Right atrium auricular region (tissue), 2 donors: ENCODE measurements around the gene MED27. TPM values are rescaled to one million over a fixed set of nuclear protein-coding genes. Genes with fewer than 3 reads are reported as not detected.

Experiments used
- DNase-seq: peaks from one replicate; pipeline ENCODE4 v3.0.0-alpha.2; 2019; ENCODE audit warnings: low spot score
- H3K27ac ChIP-seq, 2 donors: fragments of 200-600 bp; sonication (generic); 1 replicate in 1 of 2; 2 replicates in 1 of 2; pipeline ENCODE4 v1.5.1; 2016 to 2019
- H3K27me3 ChIP-seq, 2 donors: fragments of 200-600 bp; sonication (generic); one replicate each; pipeline versions ENCODE4 v1.5.1 to v1.6.0; 2017 to 2019
- H3K36me3 ChIP-seq: fragments of 200-600 bp; sonication (generic); one replicate; pipeline ENCODE4 v1.5.1; 2016
- H3K4me1 ChIP-seq, 2 donors: fragments of 200-600 bp; sonication (generic); one replicate each; pipeline versions ENCODE4 v1.5.1 to v1.6.0; 2017 to 2019
- H3K4me3 ChIP-seq, 2 donors: fragments of 200-600 bp; sonication (generic); 1 replicate in 1 of 2; 2 replicates in 1 of 2; pipeline ENCODE4 v1.5.1; 2017 to 2019; ENCODE audit warnings: mild to moderate bottlenecking in 1 of 2, moderate library complexity in 1 of 2
- H3K9me3 ChIP-seq, 2 donors: fragments of 200-600 bp; sonication (generic); one replicate each; pipeline ENCODE4 v1.5.1; 2019
- total RNA-seq, 2 donors: library from RNA; depleted of rRNA; stranded (reverse); fragments of >200 nt; gene quantifications; one replicate each; pipeline ENCODE4 v1.1.0, GENCODE V29; 2016
- TF ChIP-seq, protein P1 (sequence below), 2 donors: fragments of 200-600 bp; sonication (generic); IDR thresholded peaks; one replicate each; pipeline ENCODE4 v1.5.1; 2019; ENCODE audit warnings: antibody characterized with exemption in 2 of 2

Gene MED27
- total RNA-seq, 2 donors from 2014 or later: 12.5 to 15.3 TPM

DNA sequence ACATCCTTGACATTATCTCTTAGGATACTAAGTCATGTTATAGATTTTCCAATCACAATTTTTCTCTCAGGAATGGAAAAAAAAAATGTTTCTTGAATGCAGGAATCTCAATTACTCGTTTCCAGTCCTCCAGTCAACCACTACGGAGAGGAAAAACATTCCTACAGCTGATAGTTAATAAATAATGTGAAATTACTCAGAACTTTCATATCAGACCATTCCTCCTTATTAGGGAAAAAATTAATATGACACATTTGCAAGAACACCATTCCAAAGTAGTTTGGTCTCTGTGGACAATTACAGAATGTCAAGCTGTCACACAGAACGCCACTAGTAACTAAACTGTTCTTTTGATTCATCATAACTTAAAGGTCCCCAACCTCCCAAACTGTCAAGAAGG, 31.5 kb downstream of the MED27 start:
- Histone ChIP-seq H3K36me3 (no peaks in the 10 kb centered on the region), H3K27ac (no peak overlapping the region), H3K27me3 (no peaks in the 10 kb centered on the region), H3K4me1 (peaks cover 0 to 10% of the 10 kb centered on the region in 2 donors), H3K4me3 (no peak overlapping the region), H3K9me3 (no peaks in the 10 kb centered on the region)
- DNase-seq: no peak
- TF ChIP-seq, protein P1, sequence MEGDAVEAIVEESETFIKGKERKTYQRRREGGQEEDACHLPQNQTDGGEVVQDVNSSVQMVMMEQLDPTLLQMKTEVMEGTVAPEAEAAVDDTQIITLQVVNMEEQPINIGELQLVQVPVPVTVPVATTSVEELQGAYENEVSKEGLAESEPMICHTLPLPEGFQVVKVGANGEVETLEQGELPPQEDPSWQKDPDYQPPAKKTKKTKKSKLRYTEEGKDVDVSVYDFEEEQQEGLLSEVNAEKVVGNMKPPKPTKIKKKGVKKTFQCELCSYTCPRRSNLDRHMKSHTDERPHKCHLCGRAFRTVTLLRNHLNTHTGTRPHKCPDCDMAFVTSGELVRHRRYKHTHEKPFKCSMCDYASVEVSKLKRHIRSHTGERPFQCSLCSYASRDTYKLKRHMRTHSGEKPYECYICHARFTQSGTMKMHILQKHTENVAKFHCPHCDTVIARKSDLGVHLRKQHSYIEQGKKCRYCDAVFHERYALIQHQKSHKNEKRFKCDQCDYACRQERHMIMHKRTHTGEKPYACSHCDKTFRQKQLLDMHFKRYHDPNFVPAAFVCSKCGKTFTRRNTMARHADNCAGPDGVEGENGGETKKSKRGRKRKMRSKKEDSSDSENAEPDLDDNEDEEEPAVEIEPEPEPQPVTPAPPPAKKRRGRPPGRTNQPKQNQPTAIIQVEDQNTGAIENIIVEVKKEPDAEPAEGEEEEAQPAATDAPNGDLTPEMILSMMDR (IDR thresholded peaks at IDR 0.05): no peak

DNA sequence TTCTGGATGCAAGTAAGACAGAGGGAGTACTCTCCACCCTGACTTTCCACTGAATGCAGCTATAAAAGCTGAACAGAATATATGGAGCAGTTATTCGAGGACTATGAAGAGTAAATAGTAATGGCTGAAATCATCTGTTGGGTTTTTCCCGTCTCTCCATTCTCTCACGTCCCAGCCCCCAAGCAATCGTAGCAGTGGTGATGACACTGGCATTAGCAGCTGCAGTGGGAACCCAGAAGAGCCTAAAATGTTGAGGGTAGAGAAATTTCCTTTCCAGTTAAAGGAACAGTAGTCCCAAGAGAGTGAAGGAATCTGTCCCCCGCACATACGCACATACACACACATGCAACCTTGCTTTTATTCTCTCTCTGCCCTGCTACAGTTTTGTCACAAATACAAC, 33.2 kb downstream of the MED27 start:
- H3K9me3 ChIP-seq: no peaks in the 10 kb centered on the region
- no peak overlapping the region for H3K27ac ChIP-seq
- no peaks in the 10 kb centered on the region for H3K27me3 ChIP-seq
- H3K36me3 ChIP-seq: no peaks in the 10 kb centered on the region
- no peak overlapping the region for H3K4me3 ChIP-seq
- no peak for DNase-seq
- TF ChIP-seq, protein P1 (IDR thresholded peaks at IDR 0.05): no peak
- peaks cover 0 to 10% of the 10 kb centered on the region in 2 donors for H3K4me1 ChIP-seq

DNA sequence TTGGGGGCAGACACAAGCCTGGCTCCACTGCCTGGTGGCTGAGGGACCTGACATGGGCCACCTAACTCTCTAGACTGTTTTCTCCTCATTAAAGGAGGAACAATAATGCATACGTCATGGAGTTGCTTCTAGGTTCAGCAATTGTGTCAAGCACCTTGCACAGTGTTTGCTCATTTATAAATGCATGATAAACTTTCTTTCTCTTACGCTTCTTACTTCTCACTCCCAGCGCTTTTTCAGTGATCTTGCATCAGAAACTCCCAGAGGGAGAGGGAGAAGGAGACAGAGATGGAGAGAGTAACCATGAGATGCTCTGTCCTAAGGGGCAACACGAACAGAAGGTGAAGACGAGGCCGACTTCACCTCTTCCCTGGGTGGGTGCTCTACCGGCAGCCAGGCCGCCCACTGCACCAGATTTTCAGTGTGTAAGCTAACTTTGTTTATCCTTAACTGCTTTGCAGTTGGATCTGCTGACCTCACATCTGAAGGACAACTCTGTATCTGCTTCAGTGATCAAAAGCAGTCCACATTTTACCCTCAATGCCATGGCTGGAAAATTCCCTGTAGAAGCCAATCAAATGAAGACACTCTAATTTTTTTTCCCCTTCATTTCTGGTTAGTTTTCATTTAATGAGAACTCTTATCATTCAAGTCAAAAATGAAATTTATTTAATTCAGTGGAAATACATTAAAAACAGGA, 35.3 kb downstream of the MED27 start:
- H3K27ac ChIP-seq: no peak overlapping the region
- H3K36me3 ChIP-seq: no peaks in the 10 kb centered on the region
- no peak for DNase-seq
- H3K4me1 ChIP-seq: peaks cover 0 to 15% of the 10 kb centered on the region in 2 donors
- H3K27me3 ChIP-seq: no peaks in the 10 kb centered on the region
- H3K4me3 ChIP-seq: no peak overlapping the region
- no peaks in the 10 kb centered on the region for H3K9me3 ChIP-seq
- TF ChIP-seq, protein P1 (IDR thresholded peaks at IDR 0.05): no peak

DNA sequence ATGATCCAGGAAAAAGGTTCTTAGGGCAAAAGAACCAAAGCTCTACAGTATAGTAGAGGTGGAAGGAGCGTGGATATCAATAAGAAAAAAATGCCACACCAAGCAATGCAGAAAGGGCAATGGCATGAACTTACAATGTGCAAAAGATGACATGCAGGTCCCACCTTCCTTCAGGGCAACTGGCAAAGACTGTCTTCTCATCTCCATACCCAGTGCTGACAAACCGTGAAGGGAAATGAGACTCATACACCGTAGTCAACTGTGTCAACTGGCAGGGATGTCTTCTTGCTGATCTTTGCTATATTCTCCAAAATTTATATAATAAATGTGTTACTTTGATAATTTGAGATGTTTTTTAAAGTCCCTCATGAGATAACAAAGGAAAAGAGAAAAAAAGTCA, 36.0 kb downstream of the MED27 start:
- no peak overlapping the region for H3K4me3 ChIP-seq
- peaks cover 0 to 15% of the 10 kb centered on the region in 2 donors for H3K4me1 ChIP-seq
- TF ChIP-seq, protein P1 (IDR thresholded peaks at IDR 0.05): no peak
- H3K36me3 ChIP-seq: no peaks in the 10 kb centered on the region
- H3K9me3 ChIP-seq: no peaks in the 10 kb centered on the region
- H3K27ac ChIP-seq: no peak overlapping the region
- no peaks in the 10 kb centered on the region for H3K27me3 ChIP-seq
- DNase-seq: no peak

DNA sequence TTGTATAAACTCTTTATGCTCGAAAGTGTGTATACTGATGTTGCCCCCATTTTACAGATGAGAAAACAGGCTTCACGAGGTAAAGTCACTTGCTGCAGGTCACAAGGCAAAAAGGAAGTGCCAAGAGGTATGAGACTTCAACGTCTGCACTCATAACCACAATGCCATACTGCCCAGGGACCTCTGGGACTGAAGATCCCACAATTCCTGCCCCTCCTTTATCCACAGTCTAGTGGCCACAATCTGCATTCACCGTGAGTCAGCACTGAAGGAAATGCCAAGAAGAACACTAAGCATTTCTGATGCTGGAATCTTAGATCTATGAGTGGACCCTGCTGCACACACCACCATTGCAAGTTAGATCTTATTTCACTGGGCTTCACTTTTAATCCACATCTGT, 37.3 kb downstream of the MED27 start:
- H3K4me1 ChIP-seq: peaks cover 0 to 15% of the 10 kb centered on the region in 2 donors
- H3K27ac ChIP-seq: no peak overlapping the region
- TF ChIP-seq, protein P1 (IDR thresholded peaks at IDR 0.05): no peak
- H3K9me3 ChIP-seq: no peaks in the 10 kb centered on the region
- H3K4me3 ChIP-seq: no peak overlapping the region
- no peak for DNase-seq
- H3K27me3 ChIP-seq: no peaks in the 10 kb centered on the region
- H3K36me3 ChIP-seq: no peaks in the 10 kb centered on the region

DNA sequence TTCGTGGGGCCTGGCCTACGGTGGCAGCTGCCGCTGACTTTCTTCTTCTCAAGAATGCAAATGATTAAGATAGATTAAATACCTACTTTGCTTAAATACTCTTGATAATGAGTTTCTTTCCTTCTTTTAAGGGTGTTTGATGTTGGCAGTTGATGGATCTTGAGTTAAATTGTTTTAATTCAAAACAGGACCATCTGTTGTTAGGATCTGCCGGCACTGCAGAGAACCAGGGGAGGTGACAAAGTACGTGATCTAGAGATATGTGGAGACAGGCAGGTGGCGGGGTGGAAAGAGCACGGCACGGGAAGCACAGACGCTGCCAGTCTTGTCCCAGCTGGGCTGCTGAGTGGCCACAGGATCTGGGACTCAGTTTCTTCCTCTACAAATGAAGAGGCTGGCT, 37.9 kb downstream of the MED27 start:
- Histone ChIP-seq H3K27ac (no peak overlapping the region), H3K36me3 (no peaks in the 10 kb centered on the region), H3K27me3 (no peaks in the 10 kb centered on the region), H3K4me1 (peaks cover 0 to 15% of the 10 kb centered on the region in 2 donors), H3K4me3 (no peak overlapping the region), H3K9me3 (no peaks in the 10 kb centered on the region)
- TF ChIP-seq, protein P1 (IDR thresholded peaks at IDR 0.05): no peak
- DNase-seq: no peak
